SHP77 (cell line): ENCODE measurements around the gene TRIP10.

Source experiments
- DNase-seq, 2 experiments: peaks; one replicate each; lab custom pipeline; 2025; lab: John Stamatoyannopoulos, UW

TRIP10 gene

GRCh38 chr19:6728346-6728745 is 11.1 kb upstream of the TRIP10 start:
- DNase-seq: no peak

GRCh38 chr19:6729573-6730152 is 9.8 kb upstream of the TRIP10 start:
- DNase-seq: no peak

- peak; percentile 79 to 93 for DNase-seq
Measured at GRCh38 chr19:6730153-6730804, 9.2 kb upstream of the TRIP10 start.

GRCh38 chr19:6730941-6731670 is 8.4 kb upstream of the TRIP10 start:
- no peak for DNase-seq

GRCh38 chr19:6731822-6732221 is 7.7 kb upstream of the TRIP10 start:
- DNase-seq: no peak

GRCh38 chr19:6732803-6733337 is 6.6 kb upstream of the TRIP10 start:
- no peak for DNase-seq

GRCh38 chr19:6733338-6734095 is 6.0 kb upstream of the TRIP10 start:
- DNase-seq: no peak

- no peak for DNase-seq
Measured at GRCh38 chr19:6734096-6734696, 5.3 kb upstream of the TRIP10 start.

- DNase-seq: peak in 1 of 2 experiments; percentile 25
Measured at GRCh38 chr19:6735181-6735911, 4.1 kb upstream of the TRIP10 start.

- DNase-seq: peak; percentile 60 to 82
Measured at GRCh38 chr19:6736169-6736916, 3.1 kb upstream of the TRIP10 start.

GRCh38 chr19:6736917-6737283 is 2.6 kb upstream of the TRIP10 start:
- DNase-seq: no peak

- peak; percentile 99 to 100 for DNase-seq
Measured at GRCh38 chr19:6737284-6737872, 2.1 kb upstream of the TRIP10 start, which contains the start of gene GPR108. GPR108 (minus strand) TSS chr19:6737580; CDS start chr19:6737576, 4 bp downstream.

- DNase-seq: peak; percentile 85 to 100
Measured at GRCh38 chr19:6737873-6738786, 1.4 kb upstream of the TRIP10 start.

GRCh38 chr19:6738787-6739389 is 592 bp upstream of the TRIP10 start:
- peak in 1 of 2 experiments; percentile 39 for DNase-seq

- DNase-seq: no peak
Measured at GRCh38 chr19:6739883-6740588, 556 bp downstream of the TRIP10 start.

- peak in 1 of 2 experiments; percentile 22 for DNase-seq
Measured at GRCh38 chr19:6740589-6741343, 1.3 kb downstream of the TRIP10 start.

GRCh38 chr19:6743066-6743465 is 3.6 kb downstream of the TRIP10 start:
- no peak for DNase-seq
